ENCODE measurements around the gene MTR.

The MTR gene

DNA sequence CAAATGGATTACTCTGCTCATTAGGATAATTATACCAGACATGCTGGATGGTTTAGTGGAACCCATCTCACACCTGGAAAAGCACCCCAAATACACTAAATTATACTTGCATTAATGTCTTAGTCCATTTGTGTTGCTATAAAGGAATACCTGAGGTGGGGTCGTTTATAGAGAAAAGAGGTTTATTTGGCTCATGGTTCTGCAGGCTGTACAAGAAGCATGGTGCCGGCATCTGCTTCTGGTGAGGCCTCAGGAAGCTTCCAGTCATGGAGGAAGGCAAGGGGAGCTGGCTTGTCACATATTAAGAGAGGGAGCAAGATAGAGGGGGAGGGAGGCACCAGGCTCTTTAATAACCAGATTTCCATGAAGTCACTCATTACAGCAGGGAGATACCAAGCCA, 113.6 kb downstream of the MTR start:
- TF ChIP-seq, protein P1, sequence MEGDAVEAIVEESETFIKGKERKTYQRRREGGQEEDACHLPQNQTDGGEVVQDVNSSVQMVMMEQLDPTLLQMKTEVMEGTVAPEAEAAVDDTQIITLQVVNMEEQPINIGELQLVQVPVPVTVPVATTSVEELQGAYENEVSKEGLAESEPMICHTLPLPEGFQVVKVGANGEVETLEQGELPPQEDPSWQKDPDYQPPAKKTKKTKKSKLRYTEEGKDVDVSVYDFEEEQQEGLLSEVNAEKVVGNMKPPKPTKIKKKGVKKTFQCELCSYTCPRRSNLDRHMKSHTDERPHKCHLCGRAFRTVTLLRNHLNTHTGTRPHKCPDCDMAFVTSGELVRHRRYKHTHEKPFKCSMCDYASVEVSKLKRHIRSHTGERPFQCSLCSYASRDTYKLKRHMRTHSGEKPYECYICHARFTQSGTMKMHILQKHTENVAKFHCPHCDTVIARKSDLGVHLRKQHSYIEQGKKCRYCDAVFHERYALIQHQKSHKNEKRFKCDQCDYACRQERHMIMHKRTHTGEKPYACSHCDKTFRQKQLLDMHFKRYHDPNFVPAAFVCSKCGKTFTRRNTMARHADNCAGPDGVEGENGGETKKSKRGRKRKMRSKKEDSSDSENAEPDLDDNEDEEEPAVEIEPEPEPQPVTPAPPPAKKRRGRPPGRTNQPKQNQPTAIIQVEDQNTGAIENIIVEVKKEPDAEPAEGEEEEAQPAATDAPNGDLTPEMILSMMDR (IDR thresholded peaks at IDR 0.05), result no peak

DNA sequence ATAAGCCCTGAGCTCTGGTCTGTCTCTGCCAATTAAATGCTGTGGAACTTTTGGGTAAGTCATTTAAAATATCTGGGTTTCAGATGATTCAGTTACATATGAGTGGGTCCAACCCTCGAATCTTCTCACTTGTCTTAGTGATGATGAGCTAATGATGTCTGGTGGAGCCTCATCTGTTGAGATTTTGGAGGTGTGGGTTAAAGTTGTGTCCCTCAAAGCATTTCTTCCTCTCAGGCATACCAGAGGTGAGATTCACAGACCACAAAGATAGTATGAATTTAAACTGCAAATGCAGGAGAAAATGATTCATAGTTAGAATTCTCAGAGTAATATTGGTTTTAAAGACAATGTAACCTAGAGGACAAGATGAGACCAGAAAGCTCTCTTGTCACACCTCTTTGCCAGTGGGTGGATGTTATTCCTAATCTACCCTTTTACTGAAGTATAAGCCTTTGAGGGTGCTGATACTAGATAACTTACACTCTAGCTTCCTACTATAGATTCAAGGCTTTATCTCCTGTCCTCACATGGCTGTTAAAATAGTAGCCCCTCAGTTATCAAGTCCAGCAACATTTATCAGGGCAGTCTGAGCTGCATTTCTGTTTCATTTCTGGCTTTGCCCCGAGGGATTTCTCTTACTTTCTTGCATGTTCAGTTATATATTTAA, 118.4 kb downstream of the MTR start:
- TF ChIP-seq, protein P1 (IDR thresholded peaks at IDR 0.05), result no peak

DNA sequence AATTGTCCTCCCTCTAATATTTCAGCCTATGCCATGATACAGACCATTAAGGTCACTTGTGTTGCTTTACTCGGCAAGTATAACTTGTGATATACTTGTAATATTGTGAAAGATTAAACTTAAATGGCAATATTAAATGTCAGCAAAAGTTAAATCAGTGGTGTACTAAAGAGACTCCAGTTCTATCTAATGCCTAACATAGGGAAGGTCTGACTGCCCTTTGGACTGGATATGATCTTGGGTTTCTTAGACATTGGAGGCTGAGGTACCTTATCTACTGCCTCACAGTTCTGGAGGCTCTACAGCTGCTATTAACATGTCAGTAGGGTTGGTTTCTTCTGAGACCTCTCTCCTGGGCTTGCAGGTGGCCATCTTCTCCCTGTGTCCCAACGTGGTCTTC, 119.3 kb downstream of the MTR start:
- TF ChIP-seq, protein P1 (IDR thresholded peaks at IDR 0.05), result no peak

DNA sequence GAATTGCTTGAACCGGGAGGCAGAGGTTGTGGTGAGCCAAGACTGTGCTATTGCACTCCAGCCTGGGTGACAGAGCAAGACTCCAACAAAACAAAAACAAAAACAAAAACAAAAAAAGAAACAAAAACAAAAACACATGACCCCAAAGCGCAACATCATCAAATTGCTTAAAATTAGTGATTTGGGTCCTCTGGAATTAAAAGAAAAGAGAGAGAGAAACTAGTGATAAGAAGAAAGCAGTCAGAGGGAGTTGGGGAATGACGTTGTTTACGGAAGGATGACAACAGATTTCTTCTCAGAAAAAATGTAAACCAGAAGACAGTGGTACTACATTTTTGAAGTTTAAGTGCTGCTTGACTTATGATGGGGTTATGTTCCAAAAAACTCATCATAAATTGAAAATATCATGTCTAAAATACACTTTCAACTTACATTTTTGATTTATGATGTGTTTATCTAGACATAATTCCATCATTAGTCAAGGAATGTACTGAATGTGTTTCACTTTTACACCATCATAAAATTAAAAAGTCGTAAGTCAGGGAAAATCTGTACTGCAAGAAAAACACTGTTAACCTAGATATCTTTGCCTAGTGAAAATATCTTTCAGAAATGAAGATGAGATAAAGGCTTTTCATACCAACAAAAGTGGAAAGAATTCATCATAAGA, 121.2 kb downstream of the MTR start:
- TF ChIP-seq, protein P1 (IDR thresholded peaks at IDR 0.05), result no peak

DNA sequence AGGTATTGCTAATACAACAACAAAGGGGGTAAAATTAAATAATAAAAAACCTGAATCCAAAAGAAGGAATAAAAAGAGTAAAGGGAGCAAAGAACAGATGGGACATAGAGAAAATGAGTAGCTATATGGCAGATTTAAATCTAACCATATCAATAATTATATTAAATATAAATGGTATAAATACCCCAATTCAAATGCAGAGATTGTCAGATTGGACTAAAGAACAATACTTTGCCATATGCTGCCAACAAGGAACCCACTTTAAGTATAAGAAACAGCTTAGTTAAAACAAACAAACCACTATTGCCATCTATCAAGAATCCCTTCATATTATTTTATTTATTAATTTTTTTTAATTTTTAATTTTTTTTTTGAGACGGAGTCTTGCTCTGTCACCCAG, 122.4 kb downstream of the MTR start:
- TF ChIP-seq, protein P1 (IDR thresholded peaks at IDR 0.05), result no peak

DNA sequence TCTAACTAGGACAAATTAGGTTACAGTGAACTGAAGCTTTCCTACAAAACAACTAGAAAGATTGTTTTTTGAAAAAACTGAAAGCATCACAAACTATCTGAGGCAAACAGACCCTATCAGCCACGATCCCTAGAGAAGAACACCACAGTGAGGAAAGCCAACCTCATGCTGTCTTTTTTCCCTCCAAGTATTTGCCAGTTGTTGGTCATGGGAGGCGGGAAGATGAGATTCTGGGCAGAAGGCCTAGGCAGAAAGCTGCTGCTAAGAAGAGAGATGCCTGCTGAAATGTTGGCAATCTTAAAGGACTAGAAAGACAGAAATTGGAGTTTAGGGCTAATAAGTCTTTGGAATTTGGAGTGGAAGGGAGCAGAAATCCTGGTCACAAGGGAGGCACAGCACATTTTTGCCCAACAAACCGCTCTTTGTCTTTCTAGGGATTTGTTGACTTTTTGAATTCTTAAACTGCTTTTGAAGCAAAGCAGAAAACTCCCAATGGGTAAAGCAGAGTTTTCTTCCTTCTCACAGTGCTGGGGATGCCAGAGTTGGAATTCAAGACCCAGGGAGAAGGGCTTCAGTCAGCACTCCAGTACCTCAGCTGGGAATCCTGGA, 125.3 kb downstream of the MTR start:
- TF ChIP-seq, protein P1 (IDR thresholded peaks at IDR 0.05), result no peak

DNA sequence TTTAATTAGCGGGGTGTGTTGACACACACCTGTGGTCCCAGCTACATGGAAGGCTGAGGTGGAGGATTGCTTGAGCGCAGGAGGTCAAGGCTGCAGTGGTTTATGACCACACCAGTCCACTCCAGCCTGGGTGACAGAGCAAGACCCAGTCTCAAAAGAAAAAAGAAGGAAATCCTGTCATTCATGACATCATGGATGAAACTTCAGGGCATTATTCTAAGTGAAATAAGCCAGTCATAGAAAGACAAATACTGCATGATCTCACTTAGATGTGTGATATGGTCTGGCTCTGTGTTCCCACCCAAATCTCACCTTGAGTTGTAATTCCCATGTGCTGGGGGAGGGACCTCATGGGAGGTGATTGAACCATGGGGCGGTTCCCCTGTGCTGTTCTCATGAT, 126.5 kb downstream of the MTR start:
- TF ChIP-seq, protein P1 (IDR thresholded peaks at IDR 0.05), result no peak
